Measurements from ENCODE around the gene NPAT. TPM values are rescaled to one million over a fixed set of nuclear protein-coding genes. Genes with fewer than 3 reads are reported as not detected.

The NPAT gene
- total RNA-seq, 1 experiment from 2014 or later = 27.9 TPM

- intact Hi-C loops (cut with micrococcal nuclease; ENCODE audit: unreplicated experiment) = no loop called here
- TF ChIP-seq EZH2 (IDR thresholded peaks at IDR 0.05; ENCODE audit: borderline replicate concordance, low read depth, low read length, poor library complexity, severe bottlenecking) = no peak
- no peak for TF ChIP-seq CTCF (conservative IDR thresholded peaks at IDR 0.05; ENCODE audit: low read depth, low read length)
- CTCF ChIA-PET = no interaction called here
- no TSS peak for BruUV-seq (replicated peaks)
- peaks cover 59% of the 10 kb centered on the region for H3K36me3 ChIP-seq (ENCODE audit: insufficient read depth, low read length, poor library complexity, severe bottlenecking)
- H3K4me3 ChIP-seq (ENCODE audit: low read depth, low read length, poor library complexity, severe bottlenecking) = no peak overlapping the region
- H3K27ac ChIP-seq (ENCODE audit: low read depth, low read length, poor library complexity, severe bottlenecking) = no peak overlapping the region
- H3K27me3 ChIP-seq (replicated peaks; ENCODE audit: insufficient read depth, low read depth, low read length, poor library complexity) = no peaks in the 10 kb centered on the region
- H3K4me1 ChIP-seq (ENCODE audit: insufficient read depth, low read length, poor library complexity, severe bottlenecking) = no peaks in the 10 kb centered on the region
- peaks cover 8% of the 10 kb centered on the region for H3K9me3 ChIP-seq (ENCODE audit: low read depth, low read length, poor library complexity, severe bottlenecking)
- no peak for DNase-seq (ENCODE audit: low spot score)
- POLR2A ChIA-PET (ENCODE audit: low non-redundant PET) = no interaction called here
Measured at GRCh38 chr11:108206171-108206570, 16.3 kb downstream of the NPAT start.

- Histone ChIP-seq H3K9me3 (ENCODE audit: low read depth, low read length, poor library complexity, severe bottlenecking) (peaks cover 8% of the 10 kb centered on the region), H3K4me1 (ENCODE audit: insufficient read depth, low read length, poor library complexity, severe bottlenecking) (no peaks in the 10 kb centered on the region), H3K4me3 (ENCODE audit: low read depth, low read length, poor library complexity, severe bottlenecking) (no peak overlapping the region), H3K36me3 (ENCODE audit: insufficient read depth, low read length, poor library complexity, severe bottlenecking) (peaks cover 51% of the 10 kb centered on the region), H3K27ac (ENCODE audit: low read depth, low read length, poor library complexity, severe bottlenecking) (no peak overlapping the region), H3K27me3 (replicated peaks; ENCODE audit: insufficient read depth, low read depth, low read length, poor library complexity) (no peaks in the 10 kb centered on the region)
- no peak for DNase-seq (ENCODE audit: low spot score)
- CTCF ChIA-PET = no interaction called here
- intact Hi-C loops (cut with micrococcal nuclease; ENCODE audit: unreplicated experiment) = no loop called here
- POLR2A ChIA-PET (ENCODE audit: low non-redundant PET) = no interaction called here
- TF ChIP-seq CTCF (conservative IDR thresholded peaks at IDR 0.05; ENCODE audit: low read depth, low read length) (no peak), EZH2 (IDR thresholded peaks at IDR 0.05; ENCODE audit: borderline replicate concordance, low read depth, low read length, poor library complexity, severe bottlenecking) (no peak)
- no TSS peak for BruUV-seq (replicated peaks)
Measured at GRCh38 chr11:108204929-108205499, 17.4 kb downstream of the NPAT start.

- TF ChIP-seq CTCF (conservative IDR thresholded peaks at IDR 0.05; ENCODE audit: low read depth, low read length) (no peak), EZH2 (IDR thresholded peaks at IDR 0.05; ENCODE audit: borderline replicate concordance, low read depth, low read length, poor library complexity, severe bottlenecking) (no peak)
- ChIA-PET POLR2A (ENCODE audit: low non-redundant PET) (no interaction called here), CTCF (no interaction called here)
- Histone ChIP-seq H3K27me3 (replicated peaks; ENCODE audit: insufficient read depth, low read depth, low read length, poor library complexity) (no peaks in the 10 kb centered on the region), H3K36me3 (ENCODE audit: insufficient read depth, low read length, poor library complexity, severe bottlenecking) (peaks cover 50% of the 10 kb centered on the region), H3K27ac (ENCODE audit: low read depth, low read length, poor library complexity, severe bottlenecking) (no peak overlapping the region), H3K9me3 (ENCODE audit: low read depth, low read length, poor library complexity, severe bottlenecking) (peaks cover 8% of the 10 kb centered on the region), H3K4me1 (ENCODE audit: insufficient read depth, low read length, poor library complexity, severe bottlenecking) (no peaks in the 10 kb centered on the region), H3K4me3 (ENCODE audit: low read depth, low read length, poor library complexity, severe bottlenecking) (no peak overlapping the region)
- no peak for DNase-seq (ENCODE audit: low spot score)
- intact Hi-C loops (cut with micrococcal nuclease; ENCODE audit: unreplicated experiment) = no loop called here
- no TSS peak for BruUV-seq (replicated peaks)
Measured at GRCh38 chr11:108204376-108204775, 18.1 kb downstream of the NPAT start.

Measured in A673 (cell line).